Astrocyte of the cerebellum (primary cell): ENCODE measurements around the gene TOP1.

Experiments
- DNase-seq: peaks from one replicate; pipeline ENCODE4 v3.0.0-alpha.2; 2011; ENCODE audit warnings: low read depth
- H3K4me3 ChIP-seq: 2 replicates; pipeline ENCODE4 v1.5.1; 2011; ENCODE audit warnings: mild to moderate bottlenecking, low read depth, low read length, moderate library complexity
- CTCF ChIP-seq: IDR thresholded peaks from 2 replicates; pipeline ENCODE4 v1.5.1; 2012; ENCODE audit warnings: low read length, low read depth, moderate library complexity, mild to moderate bottlenecking; ENCODE audit errors: missing control alignments
- in situ Hi-C: cut with HindIII; loops from 2 replicates; pipeline ENCODE4 v1.10.0; 2017; ENCODE audit warnings: low sequenced_read_pairs

Gene TOP1

GRCh38 chr20:41048461-41049301 lies 20.1 kb downstream of the TOP1 start:
- no peak overlapping the region for H3K4me3 ChIP-seq
- no peak for DNase-seq
- no peak for TF ChIP-seq CTCF
- in situ Hi-C loops, result no loop called here

- H3K4me3 ChIP-seq, result no peak overlapping the region
- no peak for DNase-seq
- in situ Hi-C loops, result no loop called here
- no peak for TF ChIP-seq CTCF
Measured at GRCh38 chr20:41049451-41049850, 20.8 kb downstream of the TOP1 start.

GRCh38 chr20:41050361-41051008 lies 21.9 kb downstream of the TOP1 start:
- TF ChIP-seq CTCF, result no peak
- H3K4me3 ChIP-seq, result no peak overlapping the region
- DNase-seq, result no peak
- in situ Hi-C loops, result loop anchor here (10.0 kb wide), 1 partner anchor 66 kb away; no protein-coding TSS in a partner anchor

GRCh38 chr20:41051009-41051825 lies 22.6 kb downstream of the TOP1 start:
- no peak overlapping the region for H3K4me3 ChIP-seq
- no peak for TF ChIP-seq CTCF
- no peak for DNase-seq
- in situ Hi-C loops, result loop anchor here (10.0 kb wide), 1 partner anchor 66 kb away; no protein-coding TSS in a partner anchor

GRCh38 chr20:41052742-41053419 lies 24.3 kb downstream of the TOP1 start:
- no peak for TF ChIP-seq CTCF
- no peak overlapping the region for H3K4me3 ChIP-seq
- in situ Hi-C loops, result loop anchor here (10.0 kb wide), 1 partner anchor 68 kb away; no protein-coding TSS in a partner anchor

More at GRCh38 chr20:41052742-41053419, 24.3 kb downstream of the TOP1 start:
- DNase-seq, result no peak
